GM19025 (cell line): ENCODE results near the gene SSX2.
"Not testable (repeated sequence)": the region's sequence is repeated elsewhere in the genome, so short reads cannot be mapped to it uniquely, and the experiment has no call there.

ENCODE experiments used
- ATAC-seq: cut with Tn5 transposase; IDR thresholded peaks from one replicate; pipeline ENCODE4 v1.9.1; 2021; ENCODE audit warnings: mild to moderate bottlenecking, low read depth, moderate library complexity; ENCODE audit not compliant: unreplicated experiment

Gene SSX2, protein sequence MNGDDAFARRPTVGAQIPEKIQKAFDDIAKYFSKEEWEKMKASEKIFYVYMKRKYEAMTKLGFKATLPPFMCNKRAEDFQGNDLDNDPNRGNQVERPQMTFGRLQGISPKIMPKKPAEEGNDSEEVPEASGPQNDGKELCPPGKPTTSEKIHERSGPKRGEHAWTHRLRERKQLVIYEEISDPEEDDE

DNA sequence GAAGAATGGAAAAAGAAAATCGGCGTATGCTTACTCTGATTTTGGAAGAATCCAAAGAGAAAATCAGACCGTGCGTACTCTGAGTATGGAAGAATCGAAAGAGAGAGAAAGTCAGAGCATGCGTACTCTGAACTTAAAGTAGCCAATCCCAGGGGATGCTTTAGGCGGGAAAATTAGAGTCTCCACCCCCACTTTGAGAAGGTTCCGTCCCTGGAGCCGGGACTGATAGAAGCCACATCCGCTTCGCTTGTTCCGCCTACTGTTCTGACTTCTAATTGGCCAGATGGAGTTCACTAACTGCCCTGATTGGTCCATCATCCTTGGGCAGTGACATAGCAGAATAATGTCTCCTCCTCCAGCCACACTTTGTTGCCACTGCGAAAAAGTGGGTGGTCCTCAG, at the start of gene SSX2:
Gene SSX2 (minus strand): TSS at position 101 of the 400 bp plus-strand sequence. CDS start 1,429 bp downstream, outside the sequence.
- not testable (repeated sequence) for ATAC-seq

DNA sequence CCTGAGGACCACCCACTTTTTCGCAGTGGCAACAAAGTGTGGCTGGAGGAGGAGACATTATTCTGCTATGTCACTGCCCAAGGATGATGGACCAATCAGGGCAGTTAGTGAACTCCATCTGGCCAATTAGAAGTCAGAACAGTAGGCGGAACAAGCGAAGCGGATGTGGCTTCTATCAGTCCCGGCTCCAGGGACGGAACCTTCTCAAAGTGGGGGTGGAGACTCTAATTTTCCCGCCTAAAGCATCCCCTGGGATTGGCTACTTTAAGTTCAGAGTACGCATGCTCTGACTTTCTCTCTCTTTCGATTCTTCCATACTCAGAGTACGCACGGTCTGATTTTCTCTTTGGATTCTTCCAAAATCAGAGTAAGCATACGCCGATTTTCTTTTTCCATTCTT, 44.0 kb upstream of the SSX2 start, which contains the start of gene SSX2B:
Gene SSX2B (plus strand): TSS at position 301 of the 400 bp plus-strand sequence. CDS start 1,429 bp downstream, outside the sequence.
- ATAC-seq = not testable (repeated sequence)

DNA sequence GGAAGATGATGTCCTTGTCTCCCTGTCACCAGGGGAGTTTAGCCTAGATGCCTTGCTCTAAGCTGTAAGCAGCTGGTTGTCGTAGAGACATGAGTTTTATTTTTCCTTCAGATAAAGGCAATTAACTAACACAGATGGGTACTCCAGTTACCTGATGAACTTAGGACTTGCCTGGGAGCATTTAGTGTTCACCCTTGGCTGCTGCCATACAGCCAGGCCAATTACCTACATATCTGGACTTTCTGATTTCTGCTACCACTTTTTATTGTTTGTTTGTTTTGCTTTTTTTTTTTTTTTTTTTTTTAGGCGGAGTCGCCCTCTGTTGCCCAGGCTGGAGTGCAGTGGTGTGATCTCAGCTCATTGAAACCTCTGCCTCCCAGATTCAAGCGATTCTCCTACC, 14.9 kb downstream of the SSX2 start:
- ATAC-seq = not testable (repeated sequence)

DNA sequence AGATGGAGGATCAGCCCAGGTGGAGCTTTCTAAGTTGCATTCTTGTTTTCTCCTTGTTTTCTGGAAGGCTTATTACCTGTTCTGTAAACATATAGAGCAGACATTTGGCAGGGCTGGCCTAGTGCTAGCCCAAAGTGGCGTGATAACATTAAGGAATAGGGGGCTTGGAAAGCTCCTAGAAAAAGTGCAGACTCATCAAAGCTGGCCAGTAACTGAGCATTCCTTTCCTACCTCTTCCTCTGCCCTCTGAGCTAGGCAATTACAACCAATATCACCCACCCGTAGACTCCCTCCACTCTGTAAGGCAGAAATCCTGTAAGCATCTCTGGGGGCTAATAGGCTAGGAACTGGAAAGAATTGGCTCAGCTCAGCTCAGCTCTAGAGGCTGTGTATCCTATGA, 44.8 kb downstream of the SSX2 start:
- not testable (repeated sequence) for ATAC-seq

DNA sequence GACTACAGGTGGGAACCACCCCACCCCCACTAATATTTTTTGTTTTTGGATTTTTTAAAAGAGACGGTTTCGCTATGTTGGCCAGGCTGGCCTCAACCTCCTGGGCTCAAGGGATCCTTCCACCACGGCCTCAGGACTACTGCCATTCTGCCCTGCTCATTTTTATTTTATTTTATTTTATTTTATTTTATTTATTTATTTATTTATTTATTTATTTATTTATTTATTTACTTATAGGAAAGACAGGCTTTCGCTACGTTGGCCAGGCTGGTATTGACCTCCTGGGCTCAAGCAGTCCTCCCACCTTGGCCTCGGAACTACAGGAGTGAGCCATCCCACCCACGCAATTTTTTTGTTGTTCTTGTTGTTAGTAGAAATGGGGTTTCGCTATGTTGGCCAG, 51.5 kb downstream of the SSX2 start:
- not testable (repeated sequence) for ATAC-seq

DNA sequence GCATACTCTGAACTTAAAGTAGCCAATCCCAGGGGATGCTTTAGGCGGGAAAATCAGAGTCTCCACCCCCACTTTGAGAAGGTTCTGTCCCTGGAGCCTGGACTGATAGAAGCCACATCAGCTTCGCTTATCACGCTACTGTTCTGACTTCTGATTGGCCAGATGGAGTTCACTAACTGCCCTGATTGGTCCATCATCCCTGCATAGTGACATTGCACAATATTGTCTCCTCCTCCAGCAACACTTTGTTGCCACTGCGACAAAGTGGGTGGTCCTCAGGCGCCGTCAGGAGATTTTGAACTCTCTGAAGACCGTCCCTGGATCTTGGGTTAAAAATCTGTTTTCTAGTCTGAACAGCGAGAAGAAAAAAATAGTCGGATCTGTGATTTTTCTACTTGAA, 52.2 kb downstream of the SSX2 start, which contains the start of gene SSX7:
Gene SSX7 (minus strand): TSS at position 101 of the 400 bp plus-strand sequence. CDS start 1,428 bp downstream, outside the sequence.
- not testable (repeated sequence) for ATAC-seq

DNA sequence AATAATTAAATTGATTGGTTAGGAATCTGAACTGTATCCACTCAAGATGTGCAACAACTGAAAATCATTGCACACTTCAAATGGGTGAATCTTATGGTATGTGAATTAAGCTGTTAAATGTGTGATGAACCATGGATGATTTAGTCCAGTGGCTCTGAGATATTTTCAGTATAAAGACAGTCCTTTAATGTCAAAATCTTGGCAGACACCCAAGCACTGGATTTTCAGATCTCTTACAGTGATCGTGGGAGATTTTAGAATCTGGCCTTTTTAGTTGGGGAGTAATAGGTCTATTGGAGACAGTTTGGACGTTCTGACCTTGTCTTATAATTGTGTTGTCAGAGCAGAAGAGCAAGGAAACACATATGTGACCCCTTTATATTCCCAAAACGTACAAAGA, 56.3 kb downstream of the SSX2 start:
- not testable (repeated sequence) for ATAC-seq

DNA sequence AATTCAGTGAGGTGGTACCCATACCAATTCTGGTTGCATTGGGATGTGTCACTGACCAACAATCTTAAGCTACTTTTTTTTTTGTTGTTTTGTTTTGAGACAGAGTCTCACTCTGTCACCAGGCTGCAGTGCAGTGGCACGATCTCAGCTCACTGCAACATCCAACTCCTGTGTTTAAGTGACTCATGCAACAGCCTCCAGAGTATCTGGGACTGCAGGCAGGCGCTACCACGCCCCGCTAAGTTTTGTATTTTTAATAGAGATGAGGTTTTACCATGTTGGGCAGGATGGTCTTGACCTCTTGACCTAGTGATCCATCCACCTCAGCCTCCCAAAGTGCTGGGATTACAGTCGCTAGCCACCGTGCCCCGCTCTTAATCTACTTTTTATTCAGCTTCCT, 58.0 kb downstream of the SSX2 start:
- not testable (repeated sequence) for ATAC-seq
